Urinary bladder (tissue), 4 donors: ENCODE results near the gene HSPB6. TPM values are rescaled to one million over a fixed set of nuclear protein-coding genes. Genes with fewer than 3 reads are reported as not detected.

Experiments
- DNase-seq: peaks from one replicate; pipeline ENCODE4 v3.0.0-alpha.2; 2015; ENCODE audit errors: extremely low spot score
- H3K27ac ChIP-seq: one replicate; pipeline ENCODE4 v1.5.1; 2013; ENCODE audit warnings: low read depth, mild to moderate bottlenecking, moderate library complexity
- H3K36me3 ChIP-seq: one replicate; pipeline ENCODE4 v1.6.1; 2013; ENCODE audit warnings: mild to moderate bottlenecking, moderate library complexity; ENCODE audit not compliant: insufficient read depth
- H3K4me1 ChIP-seq: one replicate; pipeline ENCODE4 v1.6.1; 2013; ENCODE audit warnings: mild to moderate bottlenecking, moderate library complexity; ENCODE audit not compliant: insufficient read depth
- H3K4me3 ChIP-seq: one replicate; pipeline ENCODE4 v1.5.1; 2013; ENCODE audit warnings: low read depth, low read length
- WGBS: extraction: QIAGEN DNeasy Blood & Tissue Kit; methylation state at CpG from one replicate; pipeline ENCODE4 v1.1.7; 2013; 5-methylcytosine and 5-hydroxymethylcytosine counted together
- polyA plus RNA-seq: library from polyadenylated mRNA; stranded (reverse); fragments of 200-250 nt; gene quantifications from one replicate; pipeline ENCODE4 v1.2.3, GENCODE V29; 2013
- total RNA-seq: library from RNA; depleted of rRNA; stranded (reverse); fragments of >200 nt; gene quantifications from one replicate; pipeline ENCODE4 v1.2.3, GENCODE V29; 2014
- donor health status: healthy with polysubstance abuse.
- donor health status: healthy.

The HSPB6 gene
- total and polyA plus RNA-seq, 2 donors: 25.4 to 657 TPM

GRCh38 chr19:35719402-35720162 lies 37.2 kb downstream of the HSPB6 start:
- Histone ChIP-seq H3K27ac (no peak overlapping the region), H3K4me3 (no peak overlapping the region), H3K36me3 (peaks cover 5% of the 10 kb centered on the region), H3K4me1 (no peaks in the 10 kb centered on the region)
- no peak for DNase-seq
- WGBS: 86% methylated on average over 32 of the region's 32 CpGs

- peak overlapping the region; percentile 41 for H3K27ac ChIP-seq
- under 1% methylated on average over 42 of the region's 42 CpGs for WGBS
- H3K4me3 ChIP-seq: peak overlapping the region; percentile 94
- DNase-seq: no peak
- no peaks in the 10 kb centered on the region for H3K4me1 ChIP-seq
- H3K36me3 ChIP-seq: peaks cover under 1% of the 10 kb centered on the region
Measured at GRCh38 chr19:35718345-35719041, 38.3 kb downstream of the HSPB6 start.

GRCh38 chr19:35717665-35718344 lies 39.0 kb downstream of the HSPB6 start, which contains the start of gene KMT2B:
Gene KMT2B (plus strand): TSS chr19:35718003. CDS start chr19:35718019, 16 bp downstream.
- no peak for DNase-seq
- under 1% methylated on average over 106 of the region's 109 CpGs for WGBS
- H3K27ac ChIP-seq: peak within 1 kb of the TSS; percentile 41
- H3K36me3 ChIP-seq: no peaks in the 10 kb centered on the region
- H3K4me3 ChIP-seq: peak within 1 kb of the TSS; percentile 94
- H3K4me1 ChIP-seq: no peaks in the 10 kb centered on the region

GRCh38 chr19:35716801-35717664 lies 39.8 kb downstream of the HSPB6 start:
- H3K4me1 ChIP-seq: no peaks in the 10 kb centered on the region
- peak overlapping the region; percentile 94 for H3K4me3 ChIP-seq
- WGBS: under 1% methylated on average over 77 of the region's 77 CpGs
- H3K36me3 ChIP-seq: no peaks in the 10 kb centered on the region
- peak overlapping the region; percentile 48 for H3K27ac ChIP-seq
- peak; percentile 84 for DNase-seq

GRCh38 chr19:35715981-35716800 lies 40.6 kb downstream of the HSPB6 start:
- no peaks in the 10 kb centered on the region for H3K36me3 ChIP-seq
- WGBS: 3% methylated on average over 52 of the region's 52 CpGs
- H3K27ac ChIP-seq: peak overlapping the region; percentile 48
- H3K4me3 ChIP-seq: peak overlapping the region; percentile 94
- no peak for DNase-seq
- H3K4me1 ChIP-seq: no peaks in the 10 kb centered on the region

GRCh38 chr19:35715355-35715809 lies 41.4 kb downstream of the HSPB6 start:
- H3K4me1 ChIP-seq: no peaks in the 10 kb centered on the region
- DNase-seq: no peak
- WGBS: 74% methylated on average over 7 of the region's 7 CpGs
- no peak overlapping the region for H3K27ac ChIP-seq
- H3K4me3 ChIP-seq: no peak overlapping the region
- H3K36me3 ChIP-seq: no peaks in the 10 kb centered on the region

- WGBS: 66% methylated on average over 14 of the region's 14 CpGs
- Histone ChIP-seq H3K4me1 (no peaks in the 10 kb centered on the region), H3K36me3 (no peaks in the 10 kb centered on the region), H3K4me3 (no peak overlapping the region), H3K27ac (no peak overlapping the region)
- no peak for DNase-seq
Measured at GRCh38 chr19:35714601-35715354, 42.1 kb downstream of the HSPB6 start.

- Histone ChIP-seq H3K27ac (no peak overlapping the region), H3K4me3 (no peak overlapping the region), H3K4me1 (no peaks in the 10 kb centered on the region), H3K36me3 (no peaks in the 10 kb centered on the region)
- no peak for DNase-seq
- WGBS: 71% methylated on average over 12 of the region's 12 CpGs
Measured at GRCh38 chr19:35713904-35714495, 42.8 kb downstream of the HSPB6 start.

GRCh38 chr19:35713506-35713850 lies 43.4 kb downstream of the HSPB6 start:
- H3K4me3 ChIP-seq: no peak overlapping the region
- no peak overlapping the region for H3K27ac ChIP-seq
- DNase-seq: no peak
- no peaks in the 10 kb centered on the region for H3K4me1 ChIP-seq
- 68% methylated on average over 2 of the region's 2 CpGs for WGBS
- H3K36me3 ChIP-seq: no peaks in the 10 kb centered on the region

- WGBS: 70% methylated on average over 11 of the region's 11 CpGs
- DNase-seq: no peak
Measured at GRCh38 chr19:35712567-35713505, 44.0 kb downstream of the HSPB6 start.

More at GRCh38 chr19:35712567-35713505, 44.0 kb downstream of the HSPB6 start:
- Histone ChIP-seq H3K36me3 (no peaks in the 10 kb centered on the region), H3K4me1 (no peaks in the 10 kb centered on the region), H3K4me3 (no peak overlapping the region), H3K27ac (no peak overlapping the region)
